HepG2 (cell line): ENCODE data around the gene KIAA1755. TPM values are rescaled to one million over a fixed set of nuclear protein-coding genes. Genes with fewer than 3 reads are reported as not detected.

Experiments
- ETV5 ChIP-seq: IDR thresholded peaks from 2 replicates; pipeline ENCODE4 v1.6.1; 2018; ENCODE audit warnings: missing biosample characterization, missing genetic modification reagents, inconsistent platforms, borderline replicate concordance
- KLF16 ChIP-seq, 2 experiments: sonication (generic) in 1 of 2; formaldehyde crosslinking in 1 of 2; IDR thresholded peaks; 2 replicates each; pipeline versions ENCODE4 v1.6.1 to v1.8.0; 2016 to 2023; ENCODE audit warnings: missing genetic modification reagents in 2 of 2, missing compliant biosample characterization in 1 of 2
- KLF6 ChIP-seq: IDR thresholded peaks from 2 replicates; pipeline ENCODE4 v1.8.0; 2016; ENCODE audit warnings: missing biosample characterization, missing genetic modification reagents
- MYC ChIP-seq: sonication (generic); formaldehyde crosslinking; IDR thresholded peaks from 2 replicates; pipeline ENCODE4 v1.9.0; 2021; ENCODE audit warnings: missing genetic modification reagents, borderline replicate concordance
- MZF1 ChIP-seq: sonication (generic); formaldehyde crosslinking; IDR thresholded peaks from 2 replicates; pipeline ENCODE4 v1.8.1; 2023; ENCODE audit warnings: mild to moderate bottlenecking, missing genetic modification reagents, borderline replicate concordance
- NONO ChIP-seq, 2 experiments: fragments of 450-650 bp in 1 of 2; sonication (generic) in 1 of 2; formaldehyde crosslinking in 1 of 2; IDR thresholded peaks in 1 of 2; conservative IDR thresholded peaks in 1 of 2; 2 replicates each; pipeline versions ENCODE4 v1.6.1 to v1.8.0; 2017 to 2022; ENCODE audit warnings: mild to moderate bottlenecking in 1 of 2, missing genetic modification reagents in 1 of 2, moderate library complexity in 1 of 2
- PHF5A ChIP-seq: IDR thresholded peaks from one replicate; pipeline ENCODE4 v1.6.1; 2018; ENCODE audit warnings: low read depth, missing genetic modification reagents; ENCODE audit not compliant: unreplicated experiment
- PRPF4 ChIP-seq: fragments of 200-400 bp; formaldehyde crosslinking; IDR thresholded peaks from 2 replicates; pipeline ENCODE4 v1.6.1; 2016; ENCODE audit warnings: low read length, low read depth; ENCODE audit not compliant: poor library complexity, severe bottlenecking
- RFX3 ChIP-seq: IDR thresholded peaks from 2 replicates; pipeline ENCODE4 v1.6.1; 2016; ENCODE audit warnings: missing biosample characterization, missing genetic modification reagents
- ZIK1 ChIP-seq: sonication (generic); formaldehyde crosslinking; IDR thresholded peaks from 2 replicates; pipeline ENCODE4 v1.5.0; 2020; ENCODE audit warnings: mild to moderate bottlenecking, low read depth, missing genetic modification reagents, borderline replicate concordance
- ZNF296 ChIP-seq: sonication (generic); formaldehyde crosslinking; conservative IDR thresholded peaks from 2 replicates; pipeline ENCODE4 v1.5.0; 2020; ENCODE audit warnings: mild to moderate bottlenecking, missing genetic modification reagents
- ZNF510 ChIP-seq: sonication (generic); formaldehyde crosslinking; IDR thresholded peaks from 2 replicates; pipeline ENCODE4 v1.4.0; 2020; ENCODE audit warnings: low read depth, mild to moderate bottlenecking, missing genetic modification reagents
- polyA plus RNA-seq, 8 experiments: library from polyadenylated mRNA; depleted of rRNA in 3 of 8; stranded (reverse) in 7 of 8; unstranded in 1 of 8; fragments of >200 nt; fragmentation: Illumina TruSeq in 4 of 8; extraction: Trizol in 4 of 8; gene quantifications; 2 replicates each; pipeline versions ENCODE4 v1.2.1 to v1.2.3, GENCODE V29; 2011 to 2016; ENCODE audit warnings: low read depth in 4 of 8, missing spikeins in 1 of 8, mixed read lengths in 1 of 8; ENCODE audit not compliant: insufficient read depth in 1 of 8
- total RNA-seq, 5 experiments: library from RNA; depleted of rRNA; stranded (reverse); fragments of >200 nt; fragmentation: Illumina TruSeq; extraction: Trizol; gene quantifications; 2 replicates each; pipeline ENCODE4 v1.2.3, GENCODE V29; 2016; ENCODE audit warnings: low read depth in 1 of 5
- TF ChIP-seq, protein P1 (sequence below): sonication (generic); formaldehyde crosslinking; IDR thresholded peaks from 2 replicates; pipeline ENCODE4 v1.4.0; 2020; ENCODE audit warnings: missing genetic modification reagents, low read depth, mild to moderate bottlenecking, borderline replicate concordance
- TF ChIP-seq, protein P2 (sequence below): sonication (generic); formaldehyde crosslinking; IDR thresholded peaks from 2 replicates; pipeline ENCODE4 v1.4.0; 2020; ENCODE audit warnings: missing genetic modification reagents, borderline replicate concordance
- TF ChIP-seq, protein P3 (sequence below): sonication (generic); formaldehyde crosslinking; IDR thresholded peaks from 2 replicates; pipeline ENCODE4 v1.4.0; 2020; ENCODE audit warnings: missing genetic modification reagents, mild to moderate bottlenecking, borderline replicate concordance
- TF ChIP-seq, protein P4 (sequence below): sonication (generic); formaldehyde crosslinking; conservative IDR thresholded peaks from 2 replicates; pipeline ENCODE4 v1.8.0; 2022; ENCODE audit warnings: low read depth, missing genetic modification reagents
- TF ChIP-seq, protein P5 (sequence below): sonication (generic); formaldehyde crosslinking; IDR thresholded peaks from 2 replicates; pipeline ENCODE4 v1.5.1; 2020; ENCODE audit warnings: missing genetic modification reagents, mild to moderate bottlenecking, borderline replicate concordance
- TF ChIP-seq, protein P6 (sequence below): sonication (generic); formaldehyde crosslinking; conservative IDR thresholded peaks from 2 replicates; pipeline ENCODE4 v1.8.0; 2022; ENCODE audit warnings: missing genetic modification reagents

Gene KIAA1755
- total and polyA plus RNA-seq, 2 of the 13 experiments (the other 11 are each of a cell fraction or from before 2014, with no cell fraction given): 0.04 TPM; not detected in 1

DNA sequence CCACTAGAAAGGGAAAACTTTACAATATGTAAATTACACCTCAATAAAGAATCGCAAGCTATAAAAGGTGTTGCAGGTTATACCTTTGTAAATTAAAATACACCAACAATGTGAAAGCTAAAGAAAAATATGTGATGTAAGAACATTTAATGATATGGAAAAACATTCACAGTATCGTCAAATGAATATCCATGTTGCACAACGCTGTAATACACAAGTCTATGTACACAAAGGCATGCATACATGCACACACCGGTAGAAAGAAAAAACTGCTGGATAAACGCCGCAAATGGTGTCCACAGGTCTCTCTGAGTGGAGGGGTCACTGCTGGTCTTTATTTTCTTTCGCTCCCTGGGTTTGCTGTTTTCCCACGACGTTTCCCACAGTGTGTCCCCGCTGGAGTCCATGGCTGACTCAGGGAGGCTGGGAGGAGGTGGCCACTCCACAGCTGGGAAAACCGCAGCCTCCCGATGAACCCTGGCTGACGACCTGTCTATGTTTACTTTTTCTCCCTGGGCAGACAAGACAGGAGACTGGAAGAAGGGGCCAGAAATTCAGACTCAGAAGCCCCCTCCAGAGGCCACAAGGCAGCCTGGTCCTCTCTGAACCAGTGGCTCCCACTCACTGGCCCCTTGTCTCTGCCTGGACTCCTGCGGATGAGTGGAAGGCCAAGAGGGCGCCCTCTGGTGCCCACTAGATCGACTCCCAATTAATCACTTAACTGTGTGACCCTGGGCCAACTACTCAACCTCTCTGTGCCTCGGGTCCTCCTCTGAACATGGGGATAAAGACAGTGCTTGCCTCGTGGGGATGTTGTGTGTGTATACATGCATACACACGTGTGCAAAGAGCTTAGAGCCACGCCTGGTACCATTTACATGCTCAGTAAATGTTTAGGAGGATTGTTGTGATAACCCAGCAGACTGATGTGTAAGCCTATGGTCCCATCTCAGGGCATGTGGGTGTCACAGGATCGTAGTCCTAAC, 30.6 kb upstream of the KIAA1755 start (continued):
- TF ChIP-seq KLF16 (CRISPR knock-in tag; IDR thresholded peaks at IDR 0.05) (peak in 1 of 2 experiments; percentile 23; a peak in 1 of 4 replicates), ZNF296 (CRISPR knock-in tag) (no peak), ZIK1 (CRISPR knock-in tag) (no peak), MZF1 (CRISPR knock-in tag) (no peak), ETV5 (CRISPR knock-in tag) (no peak), KLF6 (CRISPR knock-in tag) (0 out of 2 replicates have a peak, but pooled peaks have one; percentile 10), RFX3 (CRISPR knock-in tag) (no peak), MYC (CRISPR knock-in tag) (peak; percentile 40; the same call in 1 of the 2 replicates), PHF5A (CRISPR knock-in tag) (peak; percentile 38), NONO (IDR thresholded peaks at IDR 0.05) (no peak), NONO (CRISPR knock-in tag; conservative IDR thresholded peaks at IDR 0.05) (0 out of 2 replicates have a peak, but pooled peaks have one; percentile 53), PRPF4 (no peak), ZNF510 (CRISPR knock-in tag) (no peak)
- TF ChIP-seq, protein P1, sequence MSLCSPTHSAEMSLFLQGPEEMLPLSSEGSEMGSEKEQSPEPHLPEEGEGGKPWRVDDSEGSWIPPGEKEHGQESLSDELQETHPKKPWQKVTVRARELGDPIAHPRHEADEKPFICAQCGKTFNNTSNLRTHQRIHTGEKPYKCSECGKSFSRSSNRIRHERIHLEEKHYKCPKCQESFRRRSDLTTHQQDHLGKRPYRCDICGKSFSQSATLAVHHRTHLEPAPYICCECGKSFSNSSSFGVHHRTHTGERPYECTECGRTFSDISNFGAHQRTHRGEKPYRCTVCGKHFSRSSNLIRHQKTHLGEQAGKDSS (CRISPR knock-in tag): no peak
- TF ChIP-seq, protein P2, sequence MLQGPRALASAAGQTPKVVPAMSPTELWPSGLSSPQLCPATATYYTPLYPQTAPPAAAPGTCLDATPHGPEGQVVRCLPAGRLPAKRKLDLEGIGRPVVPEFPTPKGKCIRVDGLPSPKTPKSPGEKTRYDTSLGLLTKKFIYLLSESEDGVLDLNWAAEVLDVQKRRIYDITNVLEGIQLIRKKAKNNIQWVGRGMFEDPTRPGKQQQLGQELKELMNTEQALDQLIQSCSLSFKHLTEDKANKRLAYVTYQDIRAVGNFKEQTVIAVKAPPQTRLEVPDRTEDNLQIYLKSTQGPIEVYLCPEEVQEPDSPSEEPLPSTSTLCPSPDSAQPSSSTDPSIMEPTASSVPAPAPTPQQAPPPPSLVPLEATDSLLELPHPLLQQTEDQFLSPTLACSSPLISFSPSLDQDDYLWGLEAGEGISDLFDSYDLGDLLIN (CRISPR knock-in tag): no peak
- TF ChIP-seq, protein P3, sequence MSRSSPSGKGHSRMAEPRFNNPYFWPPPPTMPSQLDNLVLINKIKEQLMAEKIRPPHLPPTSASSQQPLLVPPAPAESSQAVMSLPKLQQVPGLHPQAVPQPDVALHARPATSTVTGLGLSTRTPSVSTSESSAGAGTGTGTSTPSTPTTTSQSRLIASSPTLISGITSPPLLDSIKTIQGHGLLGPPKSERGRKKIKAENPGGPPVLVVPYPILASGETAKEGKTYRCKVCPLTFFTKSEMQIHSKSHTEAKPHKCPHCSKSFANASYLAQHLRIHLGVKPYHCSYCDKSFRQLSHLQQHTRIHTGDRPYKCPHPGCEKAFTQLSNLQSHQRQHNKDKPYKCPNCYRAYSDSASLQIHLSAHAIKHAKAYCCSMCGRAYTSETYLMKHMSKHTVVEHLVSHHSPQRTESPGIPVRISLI (CRISPR knock-in tag): no peak
- TF ChIP-seq, protein P4, sequence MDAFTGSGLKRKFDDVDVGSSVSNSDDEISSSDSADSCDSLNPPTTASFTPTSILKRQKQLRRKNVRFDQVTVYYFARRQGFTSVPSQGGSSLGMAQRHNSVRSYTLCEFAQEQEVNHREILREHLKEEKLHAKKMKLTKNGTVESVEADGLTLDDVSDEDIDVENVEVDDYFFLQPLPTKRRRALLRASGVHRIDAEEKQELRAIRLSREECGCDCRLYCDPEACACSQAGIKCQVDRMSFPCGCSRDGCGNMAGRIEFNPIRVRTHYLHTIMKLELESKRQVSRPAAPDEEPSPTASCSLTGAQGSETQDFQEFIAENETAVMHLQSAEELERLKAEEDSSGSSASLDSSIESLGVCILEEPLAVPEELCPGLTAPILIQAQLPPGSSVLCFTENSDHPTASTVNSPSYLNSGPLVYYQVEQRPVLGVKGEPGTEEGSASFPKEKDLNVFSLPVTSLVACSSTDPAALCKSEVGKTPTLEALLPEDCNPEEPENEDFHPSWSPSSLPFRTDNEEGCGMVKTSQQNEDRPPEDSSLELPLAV (CRISPR knock-in tag): no peak
- TF ChIP-seq, protein P5, sequence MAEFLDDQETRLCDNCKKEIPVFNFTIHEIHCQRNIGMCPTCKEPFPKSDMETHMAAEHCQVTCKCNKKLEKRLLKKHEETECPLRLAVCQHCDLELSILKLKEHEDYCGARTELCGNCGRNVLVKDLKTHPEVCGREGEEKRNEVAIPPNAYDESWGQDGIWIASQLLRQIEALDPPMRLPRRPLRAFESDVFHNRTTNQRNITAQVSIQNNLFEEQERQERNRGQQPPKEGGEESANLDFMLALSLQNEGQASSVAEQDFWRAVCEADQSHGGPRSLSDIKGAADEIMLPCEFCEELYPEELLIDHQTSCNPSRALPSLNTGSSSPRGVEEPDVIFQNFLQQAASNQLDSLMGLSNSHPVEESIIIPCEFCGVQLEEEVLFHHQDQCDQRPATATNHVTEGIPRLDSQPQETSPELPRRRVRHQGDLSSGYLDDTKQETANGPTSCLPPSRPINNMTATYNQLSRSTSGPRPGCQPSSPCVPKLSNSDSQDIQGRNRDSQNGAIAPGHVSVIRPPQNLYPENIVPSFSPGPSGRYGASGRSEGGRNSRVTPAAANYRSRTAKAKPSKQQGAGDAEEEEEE (CRISPR knock-in tag): no peak
- TF ChIP-seq, protein P6, sequence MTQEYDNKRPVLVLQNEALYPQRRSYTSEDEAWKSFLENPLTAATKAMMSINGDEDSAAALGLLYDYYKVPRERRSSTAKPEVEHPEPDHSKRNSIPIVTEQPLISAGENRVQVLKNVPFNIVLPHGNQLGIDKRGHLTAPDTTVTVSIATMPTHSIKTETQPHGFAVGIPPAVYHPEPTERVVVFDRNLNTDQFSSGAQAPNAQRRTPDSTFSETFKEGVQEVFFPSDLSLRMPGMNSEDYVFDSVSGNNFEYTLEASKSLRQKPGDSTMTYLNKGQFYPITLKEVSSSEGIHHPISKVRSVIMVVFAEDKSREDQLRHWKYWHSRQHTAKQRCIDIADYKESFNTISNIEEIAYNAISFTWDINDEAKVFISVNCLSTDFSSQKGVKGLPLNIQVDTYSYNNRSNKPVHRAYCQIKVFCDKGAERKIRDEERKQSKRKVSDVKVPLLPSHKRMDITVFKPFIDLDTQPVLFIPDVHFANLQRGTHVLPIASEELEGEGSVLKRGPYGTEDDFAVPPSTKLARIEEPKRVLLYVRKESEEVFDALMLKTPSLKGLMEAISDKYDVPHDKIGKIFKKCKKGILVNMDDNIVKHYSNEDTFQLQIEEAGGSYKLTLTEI: no peak
